ENCODE results near the gene STH.
A peak's percentile ranks its signal among the peaks of the same experiment; 100 is the strongest.
"Not testable (repeated sequence)": the region's sequence is repeated elsewhere in the genome, so short reads cannot be mapped to it uniquely, and the experiment has no call there.

STH gene

DNA sequence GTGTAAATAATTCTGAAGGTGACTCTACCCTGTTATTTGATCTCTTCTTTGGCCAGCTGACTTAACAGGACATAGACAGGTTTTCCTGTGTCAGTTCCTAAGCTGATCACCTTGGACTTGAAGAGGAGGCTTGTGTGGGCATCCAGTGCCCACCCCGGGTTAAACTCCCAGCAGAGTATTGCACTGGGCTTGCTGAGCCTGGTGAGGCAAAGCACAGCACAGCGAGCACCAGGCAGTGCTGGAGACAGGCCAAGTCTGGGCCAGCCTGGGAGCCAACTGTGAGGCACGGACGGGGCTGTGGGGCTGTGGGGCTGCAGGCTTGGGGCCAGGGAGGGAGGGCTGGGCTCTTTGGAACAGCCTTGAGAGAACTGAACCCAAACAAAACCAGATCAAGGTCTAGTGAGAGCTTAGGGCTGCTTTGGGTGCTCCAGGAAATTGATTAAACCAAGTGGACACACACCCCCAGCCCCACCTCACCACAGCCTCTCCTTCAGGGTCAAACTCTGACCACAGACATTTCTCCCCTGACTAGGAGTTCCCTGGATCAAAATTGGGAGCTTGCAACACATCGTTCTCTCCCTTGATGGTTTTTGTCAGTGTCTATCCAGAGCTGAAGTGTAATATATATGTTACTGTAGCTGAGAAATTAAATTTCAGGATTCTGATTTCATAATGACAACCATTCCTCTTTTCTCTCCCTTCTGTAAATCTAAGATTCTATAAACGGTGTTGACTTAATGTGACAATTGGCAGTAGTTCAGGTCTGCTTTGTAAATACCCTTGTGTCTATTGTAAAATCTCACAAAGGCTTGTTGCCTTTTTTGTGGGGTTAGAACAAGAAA, 5.1 kb downstream of the STH start:
- TF ChIP-seq, protein P1, sequence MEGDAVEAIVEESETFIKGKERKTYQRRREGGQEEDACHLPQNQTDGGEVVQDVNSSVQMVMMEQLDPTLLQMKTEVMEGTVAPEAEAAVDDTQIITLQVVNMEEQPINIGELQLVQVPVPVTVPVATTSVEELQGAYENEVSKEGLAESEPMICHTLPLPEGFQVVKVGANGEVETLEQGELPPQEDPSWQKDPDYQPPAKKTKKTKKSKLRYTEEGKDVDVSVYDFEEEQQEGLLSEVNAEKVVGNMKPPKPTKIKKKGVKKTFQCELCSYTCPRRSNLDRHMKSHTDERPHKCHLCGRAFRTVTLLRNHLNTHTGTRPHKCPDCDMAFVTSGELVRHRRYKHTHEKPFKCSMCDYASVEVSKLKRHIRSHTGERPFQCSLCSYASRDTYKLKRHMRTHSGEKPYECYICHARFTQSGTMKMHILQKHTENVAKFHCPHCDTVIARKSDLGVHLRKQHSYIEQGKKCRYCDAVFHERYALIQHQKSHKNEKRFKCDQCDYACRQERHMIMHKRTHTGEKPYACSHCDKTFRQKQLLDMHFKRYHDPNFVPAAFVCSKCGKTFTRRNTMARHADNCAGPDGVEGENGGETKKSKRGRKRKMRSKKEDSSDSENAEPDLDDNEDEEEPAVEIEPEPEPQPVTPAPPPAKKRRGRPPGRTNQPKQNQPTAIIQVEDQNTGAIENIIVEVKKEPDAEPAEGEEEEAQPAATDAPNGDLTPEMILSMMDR (IDR thresholded peaks at IDR 0.05; ENCODE audit: control insufficient read depth, insufficient read depth, low read depth, low read length, missing control alignments) = no peak
- DNase-seq (ENCODE audit: low read depth) = no peak

DNA sequence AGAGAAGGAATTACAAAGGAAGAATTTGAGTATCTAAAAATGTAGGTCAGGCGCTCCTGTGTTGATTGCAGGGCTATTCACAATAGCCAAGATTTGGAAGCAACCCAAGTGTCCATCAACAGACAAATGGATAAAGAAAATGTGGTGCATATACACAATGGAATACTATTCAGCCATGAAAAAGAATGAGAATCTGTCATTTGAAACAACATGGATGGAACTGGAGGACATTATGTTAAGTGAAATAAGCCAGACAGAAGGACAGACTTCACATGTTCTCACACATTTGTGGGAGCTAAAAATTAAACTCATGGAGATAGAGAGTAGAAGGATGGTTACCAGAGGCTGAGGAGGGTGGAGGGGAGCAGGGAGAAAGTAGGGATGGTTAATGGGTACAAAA, 7.0 kb downstream of the STH start:
- not testable (repeated sequence) for DNase-seq (ENCODE audit: low read depth); H3K4me3 ChIP-seq (ENCODE audit: control insufficient read depth, low read depth, low read length)

More for the DNA sequence above, 5.1 kb downstream of the STH start:
- no peak overlapping the region for H3K4me3 ChIP-seq (ENCODE audit: control insufficient read depth, low read depth, low read length)

DNA sequence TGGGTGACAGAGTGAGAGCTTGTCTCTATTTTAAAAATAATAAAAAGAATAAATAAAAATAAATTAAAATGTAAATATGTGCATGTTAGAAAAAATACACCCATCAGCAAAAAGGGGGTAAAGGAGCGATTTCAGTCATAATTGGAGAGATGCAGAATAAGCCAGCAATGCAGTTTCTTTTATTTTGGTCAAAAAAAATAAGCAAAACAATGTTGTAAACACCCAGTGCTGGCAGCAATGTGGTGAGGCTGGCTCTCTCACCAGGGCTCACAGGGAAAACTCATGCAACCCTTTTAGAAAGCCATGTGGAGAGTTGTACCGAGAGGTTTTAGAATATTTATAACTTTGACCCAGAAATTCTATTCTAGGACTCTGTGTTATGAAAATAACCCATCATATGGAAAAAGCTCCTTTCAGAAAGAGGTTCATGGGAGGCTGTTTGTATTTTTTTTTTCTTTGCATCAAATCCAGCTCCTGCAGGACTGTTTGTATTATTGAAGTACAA, 8.5 kb downstream of the STH start:
- no peak for DNase-seq (ENCODE audit: low read depth)
- TF ChIP-seq, protein P1 (IDR thresholded peaks at IDR 0.05; ENCODE audit: control insufficient read depth, insufficient read depth, low read depth, low read length, missing control alignments) = no peak
- no peak overlapping the region for H3K4me3 ChIP-seq (ENCODE audit: control insufficient read depth, low read depth, low read length)

DNA sequence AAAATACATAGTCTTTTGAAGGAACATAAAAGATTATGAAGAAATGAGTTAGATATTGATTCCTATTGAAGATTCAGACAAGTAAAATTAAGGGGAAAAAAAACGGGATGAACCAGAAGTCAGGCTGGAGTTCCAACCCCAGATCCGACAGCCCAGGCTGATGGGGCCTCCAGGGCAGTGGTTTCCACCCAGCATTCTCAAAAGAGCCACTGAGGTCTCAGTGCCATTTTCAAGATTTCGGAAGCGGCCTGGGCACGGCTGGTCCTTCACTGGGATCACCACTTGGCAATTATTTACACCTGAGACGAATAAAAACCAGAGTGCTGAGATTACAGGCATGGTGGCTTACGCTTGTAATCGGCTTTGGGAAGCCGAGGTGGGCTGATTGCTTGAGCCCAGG, 9.5 kb downstream of the STH start:
- DNase-seq (ENCODE audit: low read depth) = no peak
- no peak overlapping the region for H3K4me3 ChIP-seq (ENCODE audit: control insufficient read depth, low read depth, low read length)
- TF ChIP-seq, protein P1 (IDR thresholded peaks at IDR 0.05; ENCODE audit: control insufficient read depth, insufficient read depth, low read depth, low read length, missing control alignments) = no peak

DNA sequence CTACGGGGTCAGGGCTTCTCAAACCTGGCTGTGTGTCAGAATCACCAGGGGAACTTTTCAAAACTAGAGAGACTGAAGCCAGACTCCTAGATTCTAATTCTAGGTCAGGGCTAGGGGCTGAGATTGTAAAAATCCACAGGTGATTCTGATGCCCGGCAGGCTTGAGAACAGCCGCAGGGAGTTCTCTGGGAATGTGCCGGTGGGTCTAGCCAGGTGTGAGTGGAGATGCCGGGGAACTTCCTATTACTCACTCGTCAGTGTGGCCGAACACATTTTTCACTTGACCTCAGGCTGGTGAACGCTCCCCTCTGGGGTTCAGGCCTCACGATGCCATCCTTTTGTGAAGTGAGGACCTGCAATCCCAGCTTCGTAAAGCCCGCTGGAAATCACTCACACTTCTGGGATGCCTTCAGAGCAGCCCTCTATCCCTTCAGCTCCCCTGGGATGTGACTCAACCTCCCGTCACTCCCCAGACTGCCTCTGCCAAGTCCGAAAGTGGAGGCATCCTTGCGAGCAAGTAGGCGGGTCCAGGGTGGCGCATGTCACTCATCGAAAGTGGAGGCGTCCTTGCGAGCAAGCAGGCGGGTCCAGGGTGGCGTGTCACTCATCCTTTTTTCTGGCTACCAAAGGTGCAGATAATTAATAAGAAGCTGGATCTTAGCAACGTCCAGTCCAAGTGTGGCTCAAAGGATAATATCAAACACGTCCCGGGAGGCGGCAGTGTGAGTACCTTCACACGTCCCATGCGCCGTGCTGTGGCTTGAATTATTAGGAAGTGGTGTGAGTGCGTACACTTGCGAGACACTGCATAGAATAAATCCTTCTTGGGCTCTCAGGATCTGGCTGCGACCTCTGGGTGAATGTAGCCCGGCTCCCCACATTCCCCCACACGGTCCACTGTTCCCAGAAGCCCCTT, 10.9 kb downstream of the STH start:
- TF ChIP-seq, protein P1 (IDR thresholded peaks at IDR 0.05; ENCODE audit: control insufficient read depth, insufficient read depth, low read depth, low read length, missing control alignments) = no peak
- peak; percentile 62 for DNase-seq (ENCODE audit: low read depth)
- H3K4me3 ChIP-seq (ENCODE audit: control insufficient read depth, low read depth, low read length) = no peak overlapping the region

DNA sequence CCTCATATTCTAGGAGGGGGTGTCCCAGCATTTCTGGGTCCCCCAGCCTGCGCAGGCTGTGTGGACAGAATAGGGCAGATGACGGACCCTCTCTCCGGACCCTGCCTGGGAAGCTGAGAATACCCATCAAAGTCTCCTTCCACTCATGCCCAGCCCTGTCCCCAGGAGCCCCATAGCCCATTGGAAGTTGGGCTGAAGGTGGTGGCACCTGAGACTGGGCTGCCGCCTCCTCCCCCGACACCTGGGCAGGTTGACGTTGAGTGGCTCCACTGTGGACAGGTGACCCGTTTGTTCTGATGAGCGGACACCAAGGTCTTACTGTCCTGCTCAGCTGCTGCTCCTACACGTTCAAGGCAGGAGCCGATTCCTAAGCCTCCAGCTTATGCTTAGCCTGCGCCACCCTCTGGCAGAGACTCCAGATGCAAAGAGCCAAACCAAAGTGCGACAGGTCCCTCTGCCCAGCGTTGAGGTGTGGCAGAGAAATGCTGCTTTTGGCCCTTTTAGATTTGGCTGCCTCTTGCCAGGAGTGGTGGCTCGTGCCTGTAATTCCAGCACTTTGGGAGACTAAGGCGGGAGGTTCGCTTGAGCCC, 11.6 kb downstream of the STH start:
- no peak overlapping the region for H3K4me3 ChIP-seq (ENCODE audit: control insufficient read depth, low read depth, low read length)
- TF ChIP-seq, protein P1 (IDR thresholded peaks at IDR 0.05; ENCODE audit: control insufficient read depth, insufficient read depth, low read depth, low read length, missing control alignments) = no peak
- no peak for DNase-seq (ENCODE audit: low read depth)
